GM20431 (cell line): ENCODE measurements around the gene PPP1R1B.
"Not testable (repeated sequence)": the region's sequence is repeated elsewhere in the genome, so short reads cannot be mapped to it uniquely, and the experiment has no call there.

Experiments used
- in situ Hi-C: fragments of 300-500 bp; cut with MseI, MboI; formaldehyde crosslinking; loops from one replicate; pipeline ENCODE4 v1.15.0; 2020; ENCODE audit warnings: low sequenced_read_pairs; ENCODE audit not compliant: unreplicated experiment

The PPP1R1B gene

DNA sequence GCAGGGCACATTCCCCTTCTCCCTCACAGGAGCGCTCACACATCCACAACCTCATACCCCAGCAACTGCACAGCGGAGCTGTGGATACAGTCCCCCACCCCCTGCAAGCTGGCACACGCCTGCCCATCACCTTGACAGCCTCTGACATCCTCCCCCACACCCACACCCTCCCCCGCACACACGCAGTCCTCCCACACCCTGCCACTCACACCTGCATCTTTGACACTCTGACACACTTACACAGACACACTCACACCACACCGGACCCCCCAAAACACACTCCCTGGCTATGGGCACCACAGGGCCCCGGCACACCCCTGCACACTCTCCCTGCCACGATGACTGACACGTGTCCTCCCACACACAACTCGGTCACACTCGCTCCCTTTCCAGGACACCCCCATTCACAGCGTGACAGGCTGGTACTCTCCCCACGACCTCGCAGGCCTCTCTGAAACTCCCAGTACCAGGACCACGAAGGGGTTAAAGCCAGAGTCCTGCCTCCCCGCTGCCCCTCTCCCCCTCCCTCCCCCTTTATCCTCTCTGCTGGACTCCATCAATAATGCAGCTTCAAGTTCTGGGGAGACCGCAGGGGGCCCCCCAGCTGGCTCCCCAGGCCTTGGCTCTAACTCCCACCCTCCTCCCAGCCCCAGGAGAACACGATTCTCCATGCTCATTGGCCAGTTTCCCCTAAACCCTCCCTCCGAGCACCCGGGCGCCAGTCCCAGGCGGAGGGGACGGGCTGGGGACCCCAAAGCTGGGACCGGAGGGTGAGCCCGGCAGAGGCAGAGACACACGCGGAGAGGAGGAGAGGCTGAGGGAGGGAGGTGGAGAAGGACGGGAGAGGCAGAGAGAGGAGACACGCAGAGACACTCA, at the start of gene PPP1R1B:
TSS of gene PPP1R1B (plus strand) at position 782 of the 876 bp plus-strand sequence. CDS start 441 bp downstream, outside the sequence.
- in situ Hi-C loops = loop anchor here (25.0 kb wide), 1 partner anchor 111 kb away; the partner anchor contains the start of genes GRB7 and MIEN1

DNA sequence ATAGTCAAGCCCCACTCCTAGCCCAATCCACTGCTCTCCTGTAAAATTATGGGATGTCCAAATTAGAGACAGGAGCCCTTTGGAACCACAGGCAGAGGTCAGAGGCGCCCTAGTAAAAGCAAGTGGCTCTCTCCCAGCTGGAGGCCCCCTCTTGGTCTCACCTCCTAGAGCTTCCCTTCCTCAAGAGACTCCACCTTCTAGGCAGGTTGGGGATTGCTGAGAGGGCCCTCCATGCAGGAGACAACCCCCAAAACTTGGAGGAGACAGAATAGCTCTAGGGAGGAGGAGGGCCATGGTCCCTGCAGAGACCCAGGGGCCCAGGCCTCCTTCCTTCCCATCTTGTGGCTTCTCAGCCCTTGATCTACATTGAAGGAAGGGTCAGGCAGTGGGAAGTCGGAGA, 48.5 kb upstream of the PPP1R1B start:
- in situ Hi-C loops = no loop called here

DNA sequence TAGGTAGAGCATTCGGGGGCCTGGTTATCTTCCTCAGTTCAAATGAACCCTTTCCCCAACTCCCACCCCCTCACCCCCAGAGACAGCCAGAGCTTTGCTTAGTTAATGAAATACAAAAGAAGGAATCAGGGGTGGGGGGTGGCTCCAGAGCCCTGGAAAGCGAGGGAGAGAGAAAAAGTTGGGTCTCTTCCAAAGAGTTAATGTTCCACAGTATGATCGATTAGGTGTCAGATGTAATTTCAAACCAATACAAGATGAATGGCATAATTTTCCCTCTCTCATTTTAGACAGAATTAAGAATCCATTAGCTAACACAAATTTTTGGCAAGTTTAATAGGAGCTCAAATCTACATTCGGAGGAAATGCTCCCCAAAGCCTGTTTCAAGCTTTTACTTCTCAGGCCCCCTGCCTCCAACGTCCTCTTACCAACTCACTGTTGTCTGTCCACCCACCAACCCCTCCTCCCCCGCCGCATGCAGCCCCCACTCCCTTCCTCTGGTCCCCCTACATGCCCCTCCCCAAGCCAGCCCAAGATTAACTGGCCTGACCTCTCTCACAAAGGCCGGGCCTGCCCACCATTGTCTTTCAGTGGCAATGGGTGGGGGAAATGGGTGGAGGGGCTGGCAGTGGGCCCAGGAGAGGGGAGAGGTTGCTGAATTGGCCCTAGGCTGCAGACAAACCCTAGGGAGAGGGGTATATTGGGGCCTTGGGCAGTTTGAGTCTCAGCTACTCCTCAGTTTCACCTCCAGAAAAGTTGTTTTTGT, 47.3 kb upstream of the PPP1R1B start:
- in situ Hi-C loops = no loop called here

DNA sequence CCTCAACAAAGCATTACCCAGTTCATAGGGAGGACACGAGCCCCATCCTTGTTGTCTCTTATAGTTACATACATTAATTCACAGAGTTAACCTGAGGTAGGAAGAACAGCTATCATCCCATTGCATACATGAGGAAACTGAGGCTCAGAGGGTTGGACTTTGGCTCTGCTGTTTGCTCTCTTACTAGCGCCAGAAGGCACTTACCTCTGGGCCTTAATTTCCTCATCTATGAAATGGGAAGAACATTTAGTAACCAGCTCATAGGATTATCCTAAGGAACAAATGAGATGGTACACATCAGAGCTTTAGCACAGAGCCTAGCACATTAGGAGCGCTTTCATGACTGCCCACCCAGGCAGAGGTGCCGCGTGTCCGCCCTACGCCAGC, 46.7 kb upstream of the PPP1R1B start:
- in situ Hi-C loops = no loop called here

DNA sequence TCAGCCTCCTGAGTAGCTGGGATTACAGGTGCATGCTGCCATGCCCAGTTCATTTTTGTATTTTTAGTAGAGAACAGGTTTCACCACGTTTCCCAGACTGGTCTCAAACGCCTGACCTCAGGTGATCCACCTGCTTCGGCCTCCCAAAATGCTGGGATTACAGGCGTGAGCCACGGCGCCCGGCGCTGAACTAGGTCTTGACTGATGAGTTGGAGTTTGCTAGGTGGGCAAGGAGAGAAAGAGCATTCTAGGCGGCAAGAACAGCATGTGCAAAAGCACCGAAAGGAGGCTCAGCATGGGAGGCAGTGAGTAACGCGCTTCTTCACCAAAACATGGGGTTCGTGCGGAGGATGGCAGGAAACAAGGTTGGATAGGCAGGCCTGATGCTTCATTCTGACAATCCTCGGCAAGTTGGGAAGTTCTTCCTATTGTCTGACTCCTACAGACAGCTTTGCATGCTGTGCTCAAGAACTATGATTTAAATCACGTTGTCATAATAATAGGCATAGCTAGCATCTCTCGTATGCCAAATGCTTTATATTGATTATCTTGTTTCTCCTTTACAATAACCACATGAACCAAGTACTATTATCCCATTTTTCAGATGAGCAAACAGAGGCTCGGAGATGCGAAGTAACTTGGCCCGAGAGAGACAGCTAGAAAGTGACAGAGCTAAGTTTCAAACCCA, 45.5 kb upstream of the PPP1R1B start:
- in situ Hi-C loops = no loop called here

DNA sequence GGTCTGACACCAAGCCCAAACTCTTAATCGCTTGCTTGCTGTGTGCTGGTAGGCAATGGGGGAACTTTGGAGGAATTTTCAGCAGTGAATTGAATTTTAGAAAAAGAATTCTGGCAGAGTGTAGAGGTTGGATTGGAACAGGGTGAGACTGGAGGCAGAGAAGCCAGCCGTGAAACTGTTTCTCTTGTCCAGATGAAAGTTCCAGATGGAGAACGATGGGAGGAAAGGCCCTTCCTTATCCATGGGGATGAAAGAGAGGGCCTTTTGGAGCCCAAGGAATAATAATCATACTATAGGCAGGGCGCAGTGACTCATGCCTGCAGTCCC, 45.0 kb upstream of the PPP1R1B start:
- in situ Hi-C loops = no loop called here

DNA sequence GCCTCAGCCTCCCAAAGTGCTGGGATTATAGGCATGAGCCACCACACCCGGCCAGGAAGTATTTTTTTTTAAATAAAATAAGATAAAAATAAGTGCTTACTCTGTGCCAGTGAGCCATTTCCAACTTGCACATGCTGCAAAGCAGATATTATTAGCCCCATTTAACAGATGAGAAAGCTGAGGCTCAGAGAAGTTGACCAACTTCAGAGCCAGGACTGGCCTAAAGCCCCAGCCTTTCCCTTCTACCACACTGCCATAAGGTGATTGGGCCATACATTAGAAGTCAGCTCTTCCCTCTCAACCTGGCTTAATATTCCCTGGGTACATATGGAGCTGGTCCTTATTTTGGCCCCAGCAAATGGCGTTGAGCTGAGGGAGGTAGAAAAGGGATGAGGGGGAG, 44.1 kb upstream of the PPP1R1B start:
- in situ Hi-C loops = no loop called here

DNA sequence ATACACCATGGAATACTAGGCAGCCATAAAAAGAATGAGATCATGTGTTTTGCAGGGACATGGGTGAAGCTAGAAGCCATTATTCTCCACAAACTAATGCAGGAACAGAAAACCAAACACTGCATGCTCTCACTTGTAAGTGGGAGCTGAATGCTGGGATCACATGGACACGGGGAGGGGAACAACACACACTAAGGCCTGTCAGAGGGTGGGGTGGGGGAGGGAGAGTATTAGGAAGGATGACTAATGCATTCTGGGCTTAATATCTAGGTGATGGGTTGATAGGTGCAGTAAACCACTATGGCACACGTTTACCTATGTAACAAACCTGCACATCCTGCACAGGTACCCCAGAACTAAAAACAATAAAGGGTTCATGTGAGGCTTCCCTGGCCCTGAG, 36.6 kb upstream of the PPP1R1B start:
- in situ Hi-C loops = not testable (repeated sequence)

DNA sequence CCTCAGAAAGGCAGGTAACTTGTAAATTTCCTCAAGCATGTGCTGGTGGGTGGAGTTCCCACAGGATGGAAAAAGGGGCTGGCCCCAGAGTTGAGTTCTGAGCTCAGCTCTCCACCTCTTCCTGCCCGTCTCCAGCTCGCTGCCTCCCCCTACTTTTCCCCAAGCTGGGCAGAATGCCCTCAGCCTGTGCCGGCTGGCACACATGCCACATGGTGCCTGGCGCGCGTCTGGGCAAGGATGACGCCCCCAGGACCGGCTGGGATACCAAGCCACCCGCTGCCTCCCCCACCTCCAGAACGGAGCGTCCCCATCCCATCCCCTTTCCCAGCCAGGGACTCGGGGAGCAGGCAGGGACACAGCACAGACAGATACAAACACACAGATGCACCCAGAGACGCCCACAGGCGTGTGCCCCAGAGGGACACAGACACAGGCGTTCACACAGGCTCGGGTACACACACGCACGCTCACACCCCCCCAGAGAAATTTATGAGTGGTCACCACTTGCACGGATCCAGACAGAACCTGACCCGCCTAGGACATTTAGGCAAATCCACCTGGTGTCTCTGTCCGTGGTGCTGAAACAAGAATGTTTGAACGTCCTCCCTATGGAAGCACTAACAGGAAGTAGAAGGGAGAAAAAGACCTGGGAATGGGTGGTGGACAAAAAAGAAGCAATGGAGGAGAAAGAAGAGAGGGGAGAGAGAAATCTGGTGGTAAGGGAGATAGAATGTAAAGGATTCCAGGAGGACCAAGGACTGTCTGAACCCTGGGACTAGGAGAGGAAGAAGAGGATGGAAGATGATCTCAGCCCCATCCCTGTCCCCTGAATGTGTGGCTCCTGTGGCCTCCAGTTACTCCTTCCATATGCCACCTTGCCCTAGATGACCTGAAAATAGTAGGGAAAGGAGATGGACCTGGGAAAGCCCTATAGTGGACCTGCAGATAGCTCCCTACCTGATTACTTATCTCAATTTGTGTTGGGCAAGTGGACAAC, 34.5 kb upstream of the PPP1R1B start:
- in situ Hi-C loops = no loop called here

DNA sequence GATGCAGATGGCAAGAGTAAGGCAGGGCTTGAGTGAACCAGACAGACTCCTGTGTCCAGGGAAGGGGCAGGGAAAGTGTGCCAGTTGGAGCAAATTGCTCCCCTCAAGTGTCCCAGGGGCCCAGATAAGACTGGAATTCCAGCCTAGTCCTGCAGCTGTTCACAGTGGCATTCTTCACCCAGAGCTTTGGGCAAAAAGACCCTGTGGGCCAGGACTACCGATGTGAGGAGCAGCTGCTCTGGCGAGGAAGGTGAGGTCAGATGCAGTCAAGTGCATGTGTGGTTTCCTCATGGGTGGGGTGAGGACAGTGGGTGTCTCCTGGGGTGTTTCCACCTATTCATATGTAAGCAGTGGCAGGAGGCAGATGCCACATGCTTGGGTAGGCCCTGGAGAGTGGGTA, 33.4 kb upstream of the PPP1R1B start:
- in situ Hi-C loops = no loop called here

DNA sequence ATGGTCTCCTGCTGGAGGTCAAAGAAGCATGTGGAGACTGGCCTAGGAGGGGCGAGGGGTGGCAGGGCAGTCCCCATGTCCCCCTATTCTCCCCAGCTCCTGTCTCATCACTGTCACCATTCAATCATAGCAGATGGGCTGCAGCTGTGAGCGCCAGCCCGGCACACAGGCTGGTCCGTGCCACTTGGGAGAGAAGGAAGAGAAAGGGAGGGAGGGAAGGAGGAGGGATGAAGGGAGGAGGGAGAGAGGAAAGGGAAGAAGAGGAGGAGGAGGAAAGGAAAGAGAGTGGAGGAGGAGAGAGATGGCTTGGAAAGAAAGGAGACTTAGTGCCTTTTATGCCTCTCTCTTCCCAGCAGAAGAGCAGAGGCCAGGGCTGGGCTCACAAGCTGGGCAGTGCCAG, 31.5 kb upstream of the PPP1R1B start:
- in situ Hi-C loops = no loop called here

DNA sequence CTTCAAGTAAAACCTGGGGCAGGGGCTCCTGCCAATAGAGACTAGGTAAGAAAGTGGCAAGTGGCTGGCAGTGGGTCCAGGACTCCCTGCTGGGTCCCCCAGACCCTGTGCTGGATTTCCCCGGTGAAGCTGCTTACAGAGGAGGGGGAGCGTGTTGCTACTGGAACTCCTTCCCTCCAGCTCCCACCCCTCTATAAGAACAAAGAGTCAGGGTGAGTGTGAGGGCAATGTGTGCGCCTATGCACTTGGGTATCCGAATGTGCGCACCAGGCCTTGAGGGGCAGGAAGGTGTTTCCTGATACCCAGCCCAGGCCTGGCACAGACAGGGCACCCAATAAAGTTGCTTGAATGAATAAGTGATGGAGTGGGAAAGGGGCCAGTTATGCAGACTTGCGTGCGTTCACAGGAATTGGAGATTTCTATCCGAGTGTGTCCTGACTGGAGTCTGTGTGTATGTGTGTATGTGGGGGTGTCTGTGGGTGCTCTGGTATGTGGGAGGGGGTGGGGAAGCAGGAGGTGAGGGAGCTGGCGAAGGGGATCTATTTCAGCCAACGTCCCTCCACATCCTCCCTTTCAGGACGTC, 30.7 kb upstream of the PPP1R1B start:
- in situ Hi-C loops = no loop called here

DNA sequence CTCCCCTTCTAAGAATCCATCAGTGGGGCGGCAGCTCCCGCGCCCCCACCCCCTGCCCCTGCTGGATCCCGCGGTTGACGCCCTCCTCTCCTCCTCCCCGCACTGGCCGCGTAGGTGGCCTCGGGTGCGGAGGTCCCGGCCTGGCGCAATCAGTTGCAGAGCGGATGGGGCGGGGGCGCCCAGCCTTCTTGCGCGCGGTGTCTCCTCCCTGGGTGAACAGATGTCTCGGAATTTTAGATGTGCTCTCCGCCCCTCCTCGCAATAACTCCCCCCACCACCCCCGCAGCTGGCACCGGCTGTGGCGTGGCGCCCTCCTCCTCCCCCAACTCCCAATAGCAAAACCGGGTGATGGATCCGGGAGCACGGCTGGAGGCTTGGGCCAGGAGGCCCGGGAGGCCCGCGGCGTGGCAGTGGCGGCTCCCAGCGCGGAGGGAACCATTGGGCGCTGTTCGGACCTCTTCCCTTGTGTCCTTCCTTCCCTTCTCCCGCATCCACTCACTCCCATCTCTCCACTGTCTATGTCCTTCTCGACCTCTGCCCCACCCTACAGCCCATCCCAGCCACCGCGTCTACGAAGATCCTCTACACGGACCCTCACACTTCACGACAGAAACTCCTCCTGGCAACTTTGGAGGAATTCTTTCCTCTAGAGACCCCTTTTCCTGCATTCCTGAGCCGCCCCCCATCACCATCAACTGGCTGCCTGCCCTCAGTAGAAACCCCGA, 30.0 kb upstream of the PPP1R1B start:
- in situ Hi-C loops = no loop called here

DNA sequence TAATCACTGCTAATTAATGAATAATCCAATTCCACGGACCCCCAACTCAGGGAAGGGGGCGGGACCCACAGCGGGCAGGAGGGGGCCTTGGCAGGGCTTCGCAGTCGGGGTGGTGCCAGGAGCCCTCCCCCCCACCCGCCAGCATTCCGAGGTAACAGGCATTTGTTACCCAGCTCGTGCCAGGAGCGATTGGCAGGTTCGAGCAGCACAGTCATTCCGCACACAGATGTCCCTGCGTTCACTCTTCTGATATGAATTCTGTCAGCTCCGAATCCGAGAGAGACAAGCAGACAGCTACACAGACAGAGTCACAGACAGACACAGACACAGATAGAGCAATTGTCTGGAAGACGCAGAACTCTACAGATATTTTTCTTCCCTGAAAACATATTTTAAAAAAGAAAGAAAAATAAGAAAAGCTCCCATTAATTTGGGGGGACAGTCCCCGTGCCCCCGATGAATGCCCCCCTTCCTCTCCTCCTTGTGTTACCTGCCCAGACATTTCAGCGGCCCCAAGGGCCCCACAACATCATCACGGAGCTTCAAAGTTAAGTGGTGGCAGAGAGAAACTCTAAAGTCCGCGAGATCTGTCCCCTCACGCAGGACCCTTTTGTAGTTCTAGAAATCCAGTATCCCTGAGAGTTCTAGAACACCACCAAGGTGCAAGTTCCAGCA, 29.2 kb upstream of the PPP1R1B start:
- in situ Hi-C loops = no loop called here

DNA sequence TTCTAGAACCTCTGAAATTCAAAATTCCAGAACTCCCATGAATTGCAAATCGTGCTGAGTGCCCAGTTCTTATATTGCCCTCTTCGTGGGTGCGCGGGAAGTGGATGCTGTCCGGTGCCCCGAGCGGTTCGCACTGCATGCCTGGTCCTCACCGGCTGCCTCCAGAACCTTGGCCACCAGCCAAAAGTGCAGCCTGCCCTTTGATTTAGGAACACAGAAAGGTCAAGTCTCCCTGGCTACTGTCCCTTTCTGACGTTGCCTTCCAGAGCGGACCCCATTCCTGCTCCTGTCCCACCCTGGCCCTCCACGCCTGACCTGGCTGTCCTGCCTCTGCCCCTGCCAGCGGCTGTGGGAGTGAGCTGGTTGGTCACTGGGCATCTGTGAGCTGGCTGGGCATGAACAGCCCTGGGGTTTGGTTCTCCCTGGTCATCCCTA, 28.7 kb upstream of the PPP1R1B start:
- in situ Hi-C loops = no loop called here

DNA sequence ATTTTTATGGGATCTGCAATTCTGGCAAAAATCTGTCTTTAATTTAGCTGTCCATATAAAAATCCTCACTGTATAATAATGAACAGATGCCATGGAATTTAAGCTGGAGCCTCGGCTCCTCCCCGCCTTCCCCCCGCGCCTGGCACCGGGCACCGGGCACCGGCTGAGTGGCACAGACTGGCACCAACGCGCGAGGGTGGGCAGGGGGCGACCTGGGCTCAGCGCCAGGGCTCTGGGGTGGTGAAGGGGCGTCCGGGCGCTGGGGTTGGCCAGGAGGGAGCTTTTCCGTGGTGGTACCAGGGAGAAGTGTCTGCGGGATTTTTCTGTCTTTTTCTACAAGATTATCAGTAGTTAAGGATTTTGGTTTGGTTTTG, 28.1 kb upstream of the PPP1R1B start:
- in situ Hi-C loops = no loop called here

DNA sequence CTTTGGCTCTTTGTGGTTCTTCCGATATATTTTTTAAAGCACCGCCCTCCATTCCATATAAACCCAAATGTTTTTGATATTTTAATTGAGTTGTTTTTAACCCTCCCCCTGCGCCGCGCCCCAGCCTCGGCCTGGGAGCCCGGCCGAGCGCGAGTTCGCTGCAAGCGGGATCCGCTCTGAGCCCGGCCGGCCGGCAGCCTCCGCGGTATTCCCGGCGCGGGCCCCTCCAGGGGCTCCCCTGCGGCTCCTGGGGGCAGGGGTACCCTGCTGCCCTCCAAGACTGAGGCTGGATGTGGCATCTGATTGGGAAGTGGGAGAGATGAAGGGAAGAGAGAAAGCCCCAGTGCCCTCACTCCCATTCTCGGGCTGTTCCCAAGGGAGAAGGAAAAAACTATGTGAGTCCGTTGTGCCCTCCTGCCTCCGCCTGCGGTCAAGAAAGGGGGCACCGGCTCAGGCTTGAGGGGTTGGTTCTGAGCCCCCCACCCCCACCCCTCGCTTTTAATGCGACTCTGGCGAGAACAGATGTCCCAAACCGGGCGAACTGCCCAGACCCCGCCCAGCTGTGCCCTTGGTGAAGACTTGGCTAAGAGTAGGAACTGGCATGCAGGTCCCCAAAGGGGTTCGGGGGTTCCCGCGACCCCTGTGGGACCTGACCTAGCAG, 27.6 kb upstream of the PPP1R1B start:
- in situ Hi-C loops = no loop called here
